AG09319 (cell line): ENCODE measurements around the gene SBF2.

ENCODE experiments used
- DNase-seq: peaks from one replicate; pipeline ENCODE4 v3.0.0-alpha.2; 2010; ENCODE audit warnings: low read depth; ENCODE audit errors: extremely low read depth
- TF ChIP-seq, protein P1 (sequence below): IDR thresholded peaks from 2 replicates; pipeline ENCODE4 v1.5.1; 2011; ENCODE audit warnings: low read depth, mild to moderate bottlenecking, inconsistent platforms, low read length, moderate library complexity

The SBF2 gene

DNA sequence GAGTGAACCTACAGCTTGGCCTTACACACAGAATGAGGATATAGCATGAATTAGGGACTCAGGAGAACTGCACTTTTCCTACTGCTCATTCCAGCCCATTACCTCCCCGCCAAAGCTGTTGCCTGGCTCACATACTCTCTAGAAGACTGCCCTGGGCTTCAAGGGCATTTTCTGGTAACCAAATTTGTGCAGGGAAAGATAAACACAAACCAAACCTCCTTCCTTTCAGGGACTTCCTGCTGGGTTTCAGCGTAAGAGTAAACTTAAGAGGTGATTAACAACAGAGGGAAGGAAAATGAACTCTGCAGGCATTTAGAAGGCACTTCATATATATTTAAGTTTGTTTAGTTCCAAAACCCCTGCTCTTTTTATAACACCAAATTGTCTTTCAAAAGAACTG lies 435.2 kb downstream of the SBF2 start:
- no peak for DNase-seq
- TF ChIP-seq, protein P1, sequence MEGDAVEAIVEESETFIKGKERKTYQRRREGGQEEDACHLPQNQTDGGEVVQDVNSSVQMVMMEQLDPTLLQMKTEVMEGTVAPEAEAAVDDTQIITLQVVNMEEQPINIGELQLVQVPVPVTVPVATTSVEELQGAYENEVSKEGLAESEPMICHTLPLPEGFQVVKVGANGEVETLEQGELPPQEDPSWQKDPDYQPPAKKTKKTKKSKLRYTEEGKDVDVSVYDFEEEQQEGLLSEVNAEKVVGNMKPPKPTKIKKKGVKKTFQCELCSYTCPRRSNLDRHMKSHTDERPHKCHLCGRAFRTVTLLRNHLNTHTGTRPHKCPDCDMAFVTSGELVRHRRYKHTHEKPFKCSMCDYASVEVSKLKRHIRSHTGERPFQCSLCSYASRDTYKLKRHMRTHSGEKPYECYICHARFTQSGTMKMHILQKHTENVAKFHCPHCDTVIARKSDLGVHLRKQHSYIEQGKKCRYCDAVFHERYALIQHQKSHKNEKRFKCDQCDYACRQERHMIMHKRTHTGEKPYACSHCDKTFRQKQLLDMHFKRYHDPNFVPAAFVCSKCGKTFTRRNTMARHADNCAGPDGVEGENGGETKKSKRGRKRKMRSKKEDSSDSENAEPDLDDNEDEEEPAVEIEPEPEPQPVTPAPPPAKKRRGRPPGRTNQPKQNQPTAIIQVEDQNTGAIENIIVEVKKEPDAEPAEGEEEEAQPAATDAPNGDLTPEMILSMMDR, result no peak

DNA sequence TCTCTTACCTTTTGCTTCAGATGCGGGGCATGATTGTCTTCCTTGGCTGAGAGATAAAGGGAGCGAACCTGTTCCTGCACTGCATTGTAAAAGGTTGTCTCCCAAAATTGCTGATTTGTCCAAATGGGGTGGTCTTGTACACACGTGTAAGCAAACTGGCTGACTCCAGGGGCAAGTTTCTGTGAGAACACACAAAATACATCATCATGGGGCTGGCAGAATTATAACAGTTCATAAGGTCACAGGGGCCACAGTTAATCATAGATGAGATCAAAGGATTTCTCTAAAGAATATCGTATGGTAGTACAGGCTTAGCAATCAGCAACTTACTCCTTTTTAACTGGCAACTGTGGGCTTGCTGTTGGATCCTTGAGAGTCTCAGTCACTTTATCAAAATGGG lies 435.8 kb downstream of the SBF2 start:
- TF ChIP-seq, protein P1, result no peak
- DNase-seq, result no peak

DNA sequence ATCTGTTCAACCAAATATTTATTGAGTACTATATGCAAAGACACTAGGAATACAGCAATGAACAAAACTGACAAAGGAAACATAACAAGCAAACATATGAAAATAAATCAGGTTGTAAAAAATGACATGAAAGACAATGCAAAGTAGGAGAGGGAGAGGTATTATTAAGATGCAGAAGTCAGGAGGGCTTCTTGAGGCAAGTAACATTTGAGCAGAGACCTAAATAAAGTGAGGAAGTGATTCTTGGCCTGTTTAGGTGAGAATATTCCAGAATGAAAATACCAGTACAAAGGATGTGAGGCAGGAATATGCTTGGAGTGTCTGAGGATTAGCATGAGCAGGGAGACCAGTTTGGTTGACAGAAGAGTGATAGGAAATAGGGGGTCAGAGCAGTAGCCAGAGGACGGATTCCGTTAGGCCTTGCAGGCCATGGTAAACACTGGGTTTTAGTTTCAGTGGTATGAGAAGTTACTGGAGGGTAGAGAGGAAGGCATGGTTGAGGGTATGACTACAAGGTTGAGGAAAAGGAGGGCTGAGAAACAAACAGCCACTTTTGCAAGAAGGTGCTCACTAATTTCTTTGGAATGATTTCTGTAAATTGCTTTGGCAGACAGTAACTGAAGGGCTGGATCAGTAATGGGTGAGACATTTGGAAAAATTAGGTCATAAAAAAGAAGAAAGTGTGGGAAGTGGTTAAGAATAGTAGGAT lies 438.3 kb downstream of the SBF2 start:
- TF ChIP-seq, protein P1, result no peak
- no peak for DNase-seq

DNA sequence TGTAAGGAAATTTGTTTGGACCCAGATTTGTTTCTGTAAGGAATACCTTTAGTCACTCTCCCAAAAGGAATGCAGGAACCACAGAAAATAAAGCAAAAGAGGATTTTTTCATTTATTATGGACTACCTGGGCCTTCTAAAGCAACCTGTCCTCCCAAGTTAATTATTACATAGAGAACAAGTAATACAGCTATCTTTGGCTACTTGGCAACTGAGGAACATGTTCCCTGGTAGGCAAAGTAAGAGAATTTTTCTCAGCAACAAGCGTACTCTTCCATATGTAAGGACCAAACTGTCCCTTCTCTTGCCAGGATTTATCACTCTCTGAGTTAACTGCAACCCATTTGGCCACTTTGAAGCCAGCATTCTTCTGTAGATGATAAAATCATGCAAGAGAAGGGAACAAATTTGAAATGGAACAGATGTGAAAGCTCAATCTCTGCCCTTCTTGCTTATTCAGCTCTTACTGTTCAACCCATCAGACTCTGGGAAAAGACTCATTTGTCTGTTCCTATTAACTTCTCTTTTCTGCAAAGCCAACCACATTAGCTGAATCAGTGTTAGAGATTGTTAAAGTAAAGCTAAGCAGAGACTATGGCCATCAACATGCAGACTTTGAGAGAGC lies 440.0 kb downstream of the SBF2 start:
- DNase-seq, result no peak
- TF ChIP-seq, protein P1, result no peak

DNA sequence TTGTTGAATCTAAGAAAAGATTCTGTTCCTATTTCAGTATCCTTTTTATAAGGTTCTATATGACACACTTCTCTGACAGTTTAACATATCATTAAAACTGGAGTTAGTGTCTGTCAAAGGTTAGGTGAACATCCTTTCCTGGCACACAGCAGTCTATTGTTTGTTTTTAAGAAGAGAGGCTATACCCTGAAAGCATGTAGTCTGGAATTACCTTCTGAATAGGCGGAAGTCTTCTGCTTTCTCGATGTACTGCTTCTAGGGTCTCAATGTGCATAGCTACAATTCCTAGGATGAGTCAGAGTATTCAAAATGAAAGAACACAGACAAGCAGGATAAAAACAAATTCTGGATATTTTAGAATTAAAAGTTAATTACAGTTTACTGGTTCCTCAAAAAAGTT lies 441.6 kb downstream of the SBF2 start:
- DNase-seq, result no peak
- TF ChIP-seq, protein P1, result no peak

DNA sequence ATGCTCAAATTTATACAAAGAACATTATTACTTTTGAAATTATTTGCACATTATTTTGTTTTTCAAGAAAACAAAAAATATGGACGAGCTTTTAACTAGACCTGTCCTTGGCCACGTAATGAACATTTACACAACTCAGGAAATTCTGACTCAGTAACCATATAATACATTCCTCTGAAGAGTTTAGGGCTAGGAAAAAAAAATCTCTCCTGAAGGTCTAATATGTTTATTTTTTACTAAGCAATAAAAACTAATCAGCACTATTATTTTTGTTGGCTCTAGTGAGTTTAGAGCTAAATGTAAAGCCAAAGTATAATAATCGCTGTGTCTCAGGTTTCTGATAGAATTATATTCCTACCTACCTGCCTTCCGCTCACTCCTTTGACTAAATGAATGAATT lies 442.7 kb downstream of the SBF2 start:
- TF ChIP-seq, protein P1, result no peak
- DNase-seq, result no peak

GRCh38 chr11:9850224-9850895 lies 443.7 kb downstream of the SBF2 start:
- no peak for DNase-seq
- TF ChIP-seq, protein P1, result no peak
